G401 (cell line): ENCODE data around the gene NUDT8. TPM values are rescaled to one million over a fixed set of nuclear protein-coding genes. Genes with fewer than 3 reads are reported as not detected.

Source experiments
- DNase-seq: peaks from one replicate; pipeline ENCODE4 v3.0.0-alpha.2; 2015; ENCODE audit warnings: low spot score
- in situ Hi-C: cut with HindIII; loops from 2 replicates; pipeline ENCODE4 v1.10.0; 2016; ENCODE audit warnings: low sequenced_read_pairs, mixed read lengths
- total RNA-seq: library from RNA; depleted of rRNA; stranded (reverse); fragments of >200 nt; shearing (Covaris generic); gene quantifications from 2 replicates; pipeline ENCODE4 v1.2.3, GENCODE V29; 2014

NUDT8 gene
- total RNA-seq, 1 experiment from 2014 or later, result 12.1 TPM

DNA sequence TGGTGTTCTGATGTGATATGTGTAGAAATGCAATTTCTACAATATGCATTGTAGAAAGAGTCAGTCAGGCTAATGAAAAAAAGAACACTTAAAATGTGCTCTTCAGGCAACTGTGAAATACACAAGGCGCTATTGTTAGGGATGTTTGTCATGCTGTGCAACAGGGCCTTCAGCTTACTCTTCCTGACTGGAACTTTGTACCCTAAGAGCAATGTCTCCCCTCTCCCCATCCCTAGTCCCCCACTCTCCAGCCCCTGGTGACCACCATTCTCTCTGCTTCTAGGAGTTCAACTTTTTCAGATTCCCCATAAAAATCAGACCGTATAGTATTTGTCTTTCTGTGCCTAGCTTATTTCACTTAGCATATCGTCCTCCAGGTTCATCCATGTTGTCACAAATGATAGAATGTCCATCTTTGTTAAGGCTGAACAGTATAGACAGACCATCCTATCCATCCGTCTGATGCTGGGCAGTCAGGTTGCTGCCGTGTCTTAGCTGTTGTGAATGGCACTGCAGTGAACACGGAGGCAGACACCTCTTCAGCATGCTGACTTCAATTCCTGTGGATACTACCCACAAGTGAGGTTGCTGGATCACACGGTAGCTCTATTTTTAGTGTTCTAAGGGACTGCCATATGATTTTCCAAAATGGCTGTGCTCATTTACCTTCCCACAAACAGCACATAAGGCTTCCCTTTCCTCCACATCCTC is 12.3 kb downstream of the NUDT8 start:
- no peak for DNase-seq
- in situ Hi-C loops, result no loop called here

DNA sequence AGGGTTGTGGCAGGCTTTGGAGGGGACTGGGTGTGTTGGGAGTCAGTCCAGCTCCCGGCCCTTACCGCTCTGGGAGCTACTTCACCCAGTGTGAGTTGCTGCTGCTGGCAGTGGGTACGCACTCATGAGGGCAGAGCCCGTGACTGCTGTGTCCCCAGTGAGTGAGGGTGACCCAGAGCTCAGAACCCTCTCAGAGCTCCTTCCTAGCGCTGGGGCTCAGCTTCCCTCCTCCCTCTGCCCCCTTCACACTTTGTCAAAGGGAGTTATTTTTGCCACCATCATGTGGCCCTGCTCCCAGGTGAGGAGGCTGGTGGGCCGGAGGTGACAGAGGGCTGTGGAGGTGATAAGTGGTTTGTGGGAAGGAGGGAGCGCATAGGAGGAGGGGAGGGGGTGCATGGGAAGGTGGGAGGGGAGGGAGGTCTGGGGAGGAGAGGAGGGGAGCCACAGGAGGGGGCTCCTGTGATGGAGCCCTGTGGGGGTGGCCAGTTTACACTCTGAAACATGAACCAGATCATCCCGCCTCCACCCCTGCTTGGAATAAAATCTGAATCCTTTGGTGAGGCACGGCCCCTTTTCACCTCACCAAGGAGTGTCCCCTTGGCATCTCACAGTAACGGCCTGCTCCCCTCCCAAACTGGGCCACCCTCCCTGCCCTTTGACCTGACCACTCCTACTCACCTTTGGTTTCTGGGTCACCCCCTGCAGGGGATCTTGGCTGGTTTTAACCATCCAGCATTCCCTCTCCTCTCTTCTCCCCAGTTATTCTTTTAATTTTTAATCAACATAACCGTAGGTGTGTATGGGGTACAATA is 13.1 kb downstream of the NUDT8 start:
- no peak for DNase-seq
- in situ Hi-C loops, result no loop called here

DNA sequence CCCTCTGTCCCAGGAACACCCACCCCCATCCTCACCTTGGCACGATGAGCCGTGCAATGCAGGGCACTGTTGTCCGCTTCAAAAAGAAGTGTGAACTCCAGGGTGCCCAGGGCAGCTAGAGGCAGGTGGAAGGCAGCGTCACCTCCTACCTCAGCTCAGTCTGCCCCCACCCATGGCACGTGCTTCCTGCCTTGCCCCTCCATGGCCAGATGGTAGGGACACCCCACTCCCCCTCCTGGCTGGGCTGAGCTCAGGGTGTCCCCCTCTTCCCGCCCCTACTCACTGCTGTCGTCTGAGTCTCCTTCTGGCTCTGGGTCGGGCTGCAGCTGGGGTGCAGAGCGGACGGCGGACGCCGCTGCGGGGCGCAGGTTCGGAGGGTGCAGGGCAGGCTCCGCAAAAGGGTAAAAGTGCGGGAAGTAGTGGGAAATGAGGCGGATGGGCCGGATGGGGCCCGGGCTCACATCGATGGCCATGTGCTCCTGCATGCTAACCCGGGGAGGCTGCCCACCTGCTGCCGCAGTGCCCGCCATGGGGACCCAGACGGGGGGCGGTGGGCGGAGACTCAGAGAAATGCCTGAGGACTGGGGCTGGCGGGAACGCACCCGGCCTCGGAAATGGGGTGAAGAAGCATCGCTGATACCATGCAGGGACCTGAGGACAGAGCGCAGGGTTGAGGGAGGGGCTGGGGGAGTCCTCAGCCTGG is 13.9 kb downstream of the NUDT8 start:
- DNase-seq, result no peak
- in situ Hi-C loops, result no loop called here

DNA sequence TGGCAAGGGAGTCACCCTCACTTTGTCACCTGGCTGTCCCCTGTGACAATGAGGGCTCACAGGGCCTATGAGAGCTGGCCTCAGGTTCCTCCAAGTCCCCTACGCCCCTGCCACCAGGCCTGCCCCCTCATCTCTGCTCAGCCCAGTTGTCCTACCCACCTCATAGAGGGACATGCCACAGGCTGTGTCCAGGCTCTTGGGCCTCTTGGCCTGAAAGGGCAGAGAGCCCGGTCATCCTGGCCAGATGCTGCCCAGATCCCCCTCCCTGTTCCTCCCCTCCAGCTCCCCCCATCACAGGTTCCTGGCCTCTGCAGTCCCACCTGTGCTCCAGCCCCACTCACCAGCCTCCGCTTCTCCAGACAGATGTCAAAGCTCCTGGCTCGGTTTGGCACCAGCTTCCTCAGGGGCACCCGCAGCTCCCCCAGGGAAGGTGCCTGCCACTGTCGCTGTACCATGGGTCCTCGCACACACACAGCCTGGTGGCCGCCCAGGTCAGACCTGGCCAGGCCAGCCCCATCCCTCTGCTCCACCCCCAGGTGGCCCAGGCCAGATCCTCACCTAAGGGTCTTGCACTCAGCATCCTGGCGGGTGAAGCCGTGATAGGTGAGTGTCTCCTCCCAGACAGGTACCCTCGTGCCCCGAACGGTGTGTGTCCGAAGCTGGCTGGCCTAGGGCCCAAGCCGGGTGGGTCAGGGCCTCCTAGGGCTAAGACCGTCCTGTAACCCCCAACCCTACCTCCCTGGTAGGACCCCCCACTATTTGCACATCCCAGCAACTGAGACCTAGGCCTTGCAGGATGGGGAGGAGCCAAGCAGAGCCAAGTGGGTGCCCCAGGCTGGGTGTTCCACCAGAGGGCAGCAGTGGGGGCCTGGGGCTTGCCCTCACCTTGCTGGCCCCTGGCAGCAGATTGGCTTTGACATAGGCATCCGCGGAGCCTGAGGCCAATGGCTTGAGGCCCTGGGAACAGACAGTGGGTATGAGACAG is 14.7 kb downstream of the NUDT8 start:
- DNase-seq, result no peak

GRCh38 chr11:67613960-67614715 is 15.6 kb downstream of the NUDT8 start:
- peak; percentile 20 for DNase-seq
- in situ Hi-C loops, result no loop called here

More for the DNA sequence above, 14.7 kb downstream of the NUDT8 start:
- in situ Hi-C loops, result no loop called here

GRCh38 chr11:67613313-67613959 is 16.3 kb downstream of the NUDT8 start:
- in situ Hi-C loops, result no loop called here

GRCh38 chr11:67612751-67613150 is 17.0 kb downstream of the NUDT8 start:
- in situ Hi-C loops, result no loop called here
- no peak for DNase-seq

More at GRCh38 chr11:67613313-67613959, 16.3 kb downstream of the NUDT8 start:
- DNase-seq, result no peak

DNA sequence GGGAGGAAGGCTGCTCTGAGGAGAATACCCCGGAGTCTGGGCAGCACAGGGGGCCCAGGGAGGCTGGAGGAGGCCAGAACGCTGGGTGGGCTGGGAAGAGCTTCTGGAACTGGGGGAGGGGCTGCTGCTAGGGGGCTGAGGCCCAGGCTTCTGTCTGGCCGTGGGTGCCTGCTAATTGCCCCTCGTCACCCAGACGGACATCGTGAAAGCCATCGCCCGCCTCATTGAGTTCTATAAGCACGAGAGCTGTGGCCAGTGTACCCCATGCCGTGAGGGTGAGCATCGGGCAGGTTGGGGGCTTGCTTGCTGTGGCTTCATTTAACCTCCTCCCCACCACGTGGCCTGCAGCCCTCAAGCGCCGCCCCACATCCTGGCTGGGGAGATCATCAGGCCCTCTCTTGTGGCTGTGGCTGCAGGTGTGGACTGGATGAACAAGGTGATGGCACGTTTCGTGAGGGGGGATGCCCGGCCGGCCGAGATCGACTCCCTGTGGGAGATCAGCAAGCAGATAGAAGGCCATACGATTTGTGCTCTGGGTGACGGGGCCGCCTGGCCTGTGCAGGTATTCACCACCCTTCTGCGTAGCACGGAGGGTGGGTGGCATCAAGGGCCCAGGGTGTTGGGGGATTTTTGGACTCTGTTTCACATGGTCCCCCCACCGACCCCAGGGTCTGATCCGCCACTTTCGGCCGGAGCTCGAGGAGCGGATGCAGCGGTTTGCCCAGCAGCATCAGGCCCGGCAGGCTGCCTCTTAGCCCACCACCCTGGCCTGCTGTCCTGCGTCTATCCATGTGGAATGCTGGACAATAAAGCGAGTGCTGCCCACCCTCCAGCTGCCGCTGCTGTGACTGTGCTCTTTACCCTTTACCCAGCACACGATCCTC is 17.8 kb downstream of the NUDT8 start:
- DNase-seq, result no peak
- in situ Hi-C loops, result no loop called here

- in situ Hi-C loops, result no loop called here
- DNase-seq, result no peak
These were observed 18.6 kb downstream of the NUDT8 start for GRCh38 chr11:67611165-67611564.

- no peak for DNase-seq
- in situ Hi-C loops, result no loop called here
These were observed 19.4 kb downstream of the NUDT8 start for GRCh38 chr11:67610302-67610868.

- DNase-seq, result no peak
- in situ Hi-C loops, result no loop called here
These were observed 20.4 kb downstream of the NUDT8 start for GRCh38 chr11:67609316-67609715.

GRCh38 chr11:67608486-67608885 is 21.3 kb downstream of the NUDT8 start:
- in situ Hi-C loops, result no loop called here

DNA sequence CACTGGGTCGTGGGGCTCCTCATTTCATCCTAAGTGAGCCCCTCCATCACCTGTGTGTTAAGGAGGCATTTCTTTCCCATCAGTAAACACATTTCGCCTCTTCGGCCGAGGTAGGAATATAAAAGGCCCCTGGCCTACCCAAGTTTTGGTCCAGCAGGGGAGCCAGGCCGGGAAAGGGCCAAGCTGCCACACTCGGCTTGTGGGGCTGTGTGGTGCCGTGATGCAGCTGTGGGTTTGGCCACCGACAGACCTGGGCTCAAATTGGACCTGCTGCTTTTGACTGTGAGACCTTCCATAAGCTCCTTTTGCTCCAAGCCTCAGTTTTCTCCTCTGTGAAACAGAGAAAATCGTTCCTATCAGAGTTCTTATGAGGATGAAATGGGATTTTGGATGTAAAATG is 22.2 kb downstream of the NUDT8 start:
- no peak for DNase-seq
- in situ Hi-C loops, result no loop called here

More at GRCh38 chr11:67608486-67608885, 21.3 kb downstream of the NUDT8 start:
- no peak for DNase-seq

GRCh38 chr11:67606492-67607295 is 23.0 kb downstream of the NUDT8 start, which contains the start of gene NDUFV1:
NDUFV1 (plus strand) TSS chr11:67606936; CDS start chr11:67607005, 69 bp downstream.
- DNase-seq, result peak; percentile 97
- in situ Hi-C loops, result no loop called here

DNA sequence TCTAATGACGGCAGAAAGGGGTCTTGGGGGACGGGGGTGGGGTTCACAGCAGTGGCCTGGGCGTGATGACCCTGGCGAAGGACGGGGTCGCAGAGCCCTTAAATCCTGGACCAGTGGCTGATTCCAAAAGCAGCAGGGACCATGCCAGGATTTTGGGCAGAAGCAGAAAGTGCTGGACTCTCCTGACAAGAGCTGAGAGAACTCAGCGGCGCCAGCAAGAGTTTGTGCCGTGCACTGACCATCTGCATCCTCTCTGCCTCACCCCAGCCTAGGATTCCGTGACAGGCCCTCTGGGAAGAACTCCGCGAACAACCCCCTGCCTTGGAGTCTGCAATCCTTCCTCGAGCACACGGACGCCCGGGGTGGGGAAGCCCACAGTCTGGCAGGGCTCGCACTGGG is 23.6 kb downstream of the NUDT8 start:
- DNase-seq, result no peak
- in situ Hi-C loops, result no loop called here
